Measurements from ENCODE around the gene CTBP2.
"Not testable (repeated sequence)": the region's sequence is repeated elsewhere in the genome, so short reads cannot be mapped to it uniquely, and the experiment has no call there.

CTBP2 gene

GRCh38 chr10:124992462-124993344, 167.7 kb downstream of the CTBP2 start:
- DNase-seq = peak; percentile 7 to 51 (median 18)

- DNase-seq = no peak
These were observed 168.5 kb downstream of the CTBP2 start for GRCh38 chr10:124991835-124992234.

GRCh38 chr10:124990671-124991625, 169.4 kb downstream of the CTBP2 start:
- no peak for DNase-seq

GRCh38 chr10:124989526-124989925, 170.8 kb downstream of the CTBP2 start:
- DNase-seq = no peak

GRCh38 chr10:124988753-124989152, 171.6 kb downstream of the CTBP2 start:
- not testable (repeated sequence) for DNase-seq

- DNase-seq = no peak
These were observed 172.6 kb downstream of the CTBP2 start for GRCh38 chr10:124987788-124988187.

GRCh38 chr10:124985162-124985561, 175.2 kb downstream of the CTBP2 start:
- DNase-seq = no peak

- no peak for DNase-seq
These were observed 176.0 kb downstream of the CTBP2 start for GRCh38 chr10:124984376-124984775.

GRCh38 chr10:124983321-124983720, 177.0 kb downstream of the CTBP2 start:
- no peak for DNase-seq

GRCh38 chr10:124978376-124978725, 182.0 kb downstream of the CTBP2 start:
- DNase-seq = no peak

GRCh38 chr10:124977648-124978375, 182.6 kb downstream of the CTBP2 start:
- DNase-seq = no peak

- no peak for DNase-seq
These were observed 183.2 kb downstream of the CTBP2 start for GRCh38 chr10:124977161-124977560.

GRCh38 chr10:124975977-124976514, 184.3 kb downstream of the CTBP2 start:
- no peak for DNase-seq

GRCh38 chr10:124974131-124974530, 186.2 kb downstream of the CTBP2 start:
- no peak for DNase-seq

- no peak for DNase-seq
These were observed 187.7 kb downstream of the CTBP2 start for GRCh38 chr10:124972637-124973036.

GRCh38 chr10:124971276-124971675, 189.1 kb downstream of the CTBP2 start:
- no peak for DNase-seq

- DNase-seq = no peak
These were observed 193.1 kb downstream of the CTBP2 start for GRCh38 chr10:124967255-124967654.

- DNase-seq = no peak
These were observed 194.4 kb downstream of the CTBP2 start for GRCh38 chr10:124966008-124966407.

GRCh38 chr10:124963866-124964720, 196.3 kb downstream of the CTBP2 start:
- no peak for DNase-seq

GRCh38 chr10:124962421-124962820, 197.9 kb downstream of the CTBP2 start:
- DNase-seq = no peak

GRCh38 chr10:124961248-124961570, 199.2 kb downstream of the CTBP2 start:
- no peak for DNase-seq

- no peak for DNase-seq
These were observed 200.8 kb downstream of the CTBP2 start for GRCh38 chr10:124959564-124959963.

All from NCI-H1417 (cell line).